OCI-LY7 (cell line): Measurements from ENCODE around the gene ALDOB. TPM values are rescaled to one million over a fixed set of nuclear protein-coding genes. Genes with fewer than 3 reads are reported as not detected.

Experiments
- BruUV-seq: library from RNA; stranded (reverse); fragments of 400-500 nt; replicated peaks from 2 replicates; lab custom pipeline; 2021; lab: Mats Ljungman, UMichigan
- CTCF ChIA-PET: fragments of 300-600 bp; sonication (Branson Sonifier 250); formaldehyde crosslinking; loops from one replicate; lab custom pipeline; 2022; ENCODE audit warnings: antibody characterized with exemption; ENCODE audit not compliant: unreplicated experiment; lab: Charles Lee
- POLR2A ChIA-PET: fragments of 300-600 bp; sonication (Branson Sonifier 250); formaldehyde crosslinking; loops from one replicate; lab custom pipeline; 2022; ENCODE audit warnings: antibody characterized with exemption; lab: Charles Lee
- DNase-seq: peaks from one replicate; pipeline ENCODE4 v3.0.0-alpha.2; 2015; ENCODE audit warnings: low spot score
- H2AFZ ChIP-seq: fragments of 200-600 bp; sonication (generic), shearing (Covaris generic); 2 replicates; pipeline ENCODE4 v1.6.1; 2014; ENCODE audit warnings: mild to moderate bottlenecking, antibody characterized with exemption, low read length, moderate library complexity
- H3K27ac ChIP-seq: fragments of 200-600 bp; sonication (generic); 2 replicates; pipeline ENCODE4 v1.5.1; 2014; ENCODE audit warnings: mixed run types, low read depth, mild to moderate bottlenecking, moderate library complexity, low read length, inconsistent platforms; ENCODE audit not compliant: poor library complexity, severe bottlenecking
- H3K36me3 ChIP-seq: fragments of 200-600 bp; sonication (generic); 2 replicates; pipeline ENCODE4 v1.6.1; 2014; ENCODE audit warnings: mild to moderate bottlenecking, antibody characterized with exemption, low read length, moderate library complexity, mixed read lengths; ENCODE audit not compliant: insufficient read depth
- H3K4me1 ChIP-seq: fragments of 200-600 bp; sonication (generic); 2 replicates; pipeline ENCODE4 v1.5.1; 2014; ENCODE audit warnings: mild to moderate bottlenecking, low read length; ENCODE audit not compliant: insufficient read depth, poor library complexity, severe bottlenecking
- H3K4me2 ChIP-seq: fragments of 200-600 bp; sonication (generic); 2 replicates; pipeline ENCODE4 v1.6.1; 2014; ENCODE audit warnings: mild to moderate bottlenecking, low read length
- H3K4me3 ChIP-seq: fragments of 200-600 bp; sonication (generic); 2 replicates; pipeline ENCODE4 v1.5.1; 2014; ENCODE audit warnings: mild to moderate bottlenecking, low read depth, low read length; ENCODE audit not compliant: poor library complexity, severe bottlenecking
- H3K79me2 ChIP-seq: fragments of 200-600 bp; sonication (generic); 2 replicates; pipeline ENCODE4 v1.6.1; 2016; ENCODE audit warnings: low read depth, mild to moderate bottlenecking, low read length, moderate library complexity, mixed read lengths; ENCODE audit not compliant: insufficient read depth
- H3K9me2 ChIP-seq: fragments of 200-600 bp; sonication (generic); 2 replicates; pipeline ENCODE4 v1.6.1; 2016; ENCODE audit warnings: mild to moderate bottlenecking, low read length, mixed read lengths; ENCODE audit not compliant: insufficient read depth
- H3K9me3 ChIP-seq: fragments of 200-600 bp; sonication (generic); 2 replicates; pipeline ENCODE4 v1.6.1; 2014; ENCODE audit warnings: mild to moderate bottlenecking, mixed run types, low read length, mixed read lengths
- H4K20me1 ChIP-seq: fragments of 200-600 bp; sonication (generic); 2 replicates; pipeline ENCODE4 v1.6.1; 2014; ENCODE audit warnings: mild to moderate bottlenecking, antibody characterized with exemption, low read length, moderate library complexity, mixed read lengths; ENCODE audit not compliant: insufficient read depth
- CTCF ChIP-seq: fragments of 200-600 bp; sonication (generic); conservative IDR thresholded peaks from 2 replicates; pipeline ENCODE4 v1.5.1; 2014; ENCODE audit warnings: mild to moderate bottlenecking, antibody characterized with exemption, low read length, moderate library complexity, mixed read lengths
- EZH2phosphoT487 ChIP-seq: fragments of 200-600 bp; sonication (generic); IDR thresholded peaks from 2 replicates; pipeline ENCODE4 v1.6.1; 2018; ENCODE audit warnings: low read depth, borderline replicate concordance, mild to moderate bottlenecking, mixed run types, antibody characterized with exemption, low read length, moderate library complexity, mixed read lengths
- intact Hi-C: fragments of 100-400 bp; cut with micrococcal nuclease; formaldehyde crosslinking; loops from one replicate; pipeline ENCODE4 v1.10.0; 2022; ENCODE audit not compliant: unreplicated experiment
- total RNA-seq, 2 experiments: library from RNA; depleted of rRNA in 1 of 2; stranded (reverse); fragments of >200 nt in 1 of 2; shearing (Covaris generic) in 1 of 2; gene quantifications; 2 replicates each; pipeline ENCODE4 v1.2.3, GENCODE V29; 2014 to 2022

Gene ALDOB
- total RNA-seq, 2 experiments from 2014 or later, result not detected

- H3K9me3 ChIP-seq, result no peaks in the 10 kb centered on the region
- no peaks in the 10 kb centered on the region for H4K20me1 ChIP-seq
- no peaks in the 10 kb centered on the region for H3K4me1 ChIP-seq
- ChIA-PET CTCF (no interaction called here), POLR2A (no interaction called here)
- H3K79me2 ChIP-seq, result no peaks in the 10 kb centered on the region
- H3K4me3 ChIP-seq, result no peak overlapping the region
- H3K4me2 ChIP-seq, result no peak overlapping the region
- intact Hi-C loops, result no loop called here
- no peaks in the 10 kb centered on the region for H3K9me2 ChIP-seq
- BruUV-seq, result no TSS peak
- no peak overlapping the region for H2AFZ ChIP-seq
- no peak for TF ChIP-seq CTCF
- TF ChIP-seq EZH2phosphoT487, result no peak
- DNase-seq, result no peak
- no peak overlapping the region for H3K27ac ChIP-seq
- H3K36me3 ChIP-seq, result no peaks in the 10 kb centered on the region
Measured at GRCh38 chr9:101480386-101480785, 44.8 kb upstream of the ALDOB start.

- H3K9me2 ChIP-seq, result no peaks in the 10 kb centered on the region
- no peaks in the 10 kb centered on the region for H3K36me3 ChIP-seq
- no TSS peak for BruUV-seq
- no peak overlapping the region for H3K27ac ChIP-seq
- no peaks in the 10 kb centered on the region for H4K20me1 ChIP-seq
- no peaks in the 10 kb centered on the region for H3K4me1 ChIP-seq
- ChIA-PET POLR2A (no interaction called here), CTCF (no interaction called here)
- no peaks in the 10 kb centered on the region for H3K9me3 ChIP-seq
- TF ChIP-seq EZH2phosphoT487 (no peak), CTCF (no peak)
- DNase-seq, result no peak
- no peak overlapping the region for H2AFZ ChIP-seq
- intact Hi-C loops, result no loop called here
- H3K4me2 ChIP-seq, result no peak overlapping the region
- no peak overlapping the region for H3K4me3 ChIP-seq
- H3K79me2 ChIP-seq, result no peaks in the 10 kb centered on the region
Measured at GRCh38 chr9:101479338-101480030, 43.9 kb upstream of the ALDOB start.

- no peak overlapping the region for H2AFZ ChIP-seq
- no peaks in the 10 kb centered on the region for H4K20me1 ChIP-seq
- no peaks in the 10 kb centered on the region for H3K9me3 ChIP-seq
- DNase-seq, result no peak
- no peak overlapping the region for H3K4me3 ChIP-seq
- no peaks in the 10 kb centered on the region for H3K4me1 ChIP-seq
- CTCF ChIA-PET, result no interaction called here
- no peaks in the 10 kb centered on the region for H3K9me2 ChIP-seq
- intact Hi-C loops, result no loop called here
- H3K36me3 ChIP-seq, result no peaks in the 10 kb centered on the region
- TF ChIP-seq EZH2phosphoT487, result no peak
- no peak overlapping the region for H3K27ac ChIP-seq
- POLR2A ChIA-PET, result no interaction called here
- no TSS peak for BruUV-seq
- H3K79me2 ChIP-seq, result no peaks in the 10 kb centered on the region
- H3K4me2 ChIP-seq, result no peak overlapping the region
Measured at GRCh38 chr9:101478906-101479305, 43.3 kb upstream of the ALDOB start.
